GM12872 (cell line): Measurements from ENCODE around the gene KLKB1.

Experiments
- TF ChIP-seq, protein P1 (sequence below): IDR thresholded peaks from 3 replicates; pipeline ENCODE4 v1.5.1; 2011; ENCODE audit warnings: low read depth, mild to moderate bottlenecking, low read length, moderate library complexity; ENCODE audit not compliant: insufficient read depth

KLKB1 gene

DNA sequence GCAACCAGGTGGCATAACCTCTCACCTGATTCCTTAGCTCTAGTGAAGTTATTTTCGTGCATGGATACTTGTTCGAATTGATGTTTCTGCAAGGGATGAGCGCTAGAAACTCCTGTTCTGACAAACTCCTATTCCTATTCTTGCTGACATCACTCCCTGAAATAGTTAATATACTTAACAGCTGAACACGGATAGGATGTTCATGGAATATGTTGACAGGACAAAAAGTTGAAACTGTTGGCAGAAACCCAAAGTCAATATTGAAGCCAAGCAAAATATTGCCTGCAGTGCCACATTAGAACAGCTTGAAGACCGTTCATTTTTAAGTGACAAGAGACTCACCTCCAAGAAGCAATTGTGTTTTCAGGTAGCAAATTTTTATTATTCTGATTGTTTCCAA, at the start of gene KLKB1:
Gene KLKB1 (plus strand): TSS at position 287 of the 400 bp plus-strand sequence. CDS start 689 bp downstream, outside the sequence.
- TF ChIP-seq, protein P1, sequence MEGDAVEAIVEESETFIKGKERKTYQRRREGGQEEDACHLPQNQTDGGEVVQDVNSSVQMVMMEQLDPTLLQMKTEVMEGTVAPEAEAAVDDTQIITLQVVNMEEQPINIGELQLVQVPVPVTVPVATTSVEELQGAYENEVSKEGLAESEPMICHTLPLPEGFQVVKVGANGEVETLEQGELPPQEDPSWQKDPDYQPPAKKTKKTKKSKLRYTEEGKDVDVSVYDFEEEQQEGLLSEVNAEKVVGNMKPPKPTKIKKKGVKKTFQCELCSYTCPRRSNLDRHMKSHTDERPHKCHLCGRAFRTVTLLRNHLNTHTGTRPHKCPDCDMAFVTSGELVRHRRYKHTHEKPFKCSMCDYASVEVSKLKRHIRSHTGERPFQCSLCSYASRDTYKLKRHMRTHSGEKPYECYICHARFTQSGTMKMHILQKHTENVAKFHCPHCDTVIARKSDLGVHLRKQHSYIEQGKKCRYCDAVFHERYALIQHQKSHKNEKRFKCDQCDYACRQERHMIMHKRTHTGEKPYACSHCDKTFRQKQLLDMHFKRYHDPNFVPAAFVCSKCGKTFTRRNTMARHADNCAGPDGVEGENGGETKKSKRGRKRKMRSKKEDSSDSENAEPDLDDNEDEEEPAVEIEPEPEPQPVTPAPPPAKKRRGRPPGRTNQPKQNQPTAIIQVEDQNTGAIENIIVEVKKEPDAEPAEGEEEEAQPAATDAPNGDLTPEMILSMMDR, result no peak

- TF ChIP-seq, protein P1, result no peak
Measured at GRCh38 chr4:186188107-186188506, 39.2 kb upstream of the KLKB1 start.

- TF ChIP-seq, protein P1, result no peak
Measured at GRCh38 chr4:186189656-186190055, 37.7 kb upstream of the KLKB1 start.

DNA sequence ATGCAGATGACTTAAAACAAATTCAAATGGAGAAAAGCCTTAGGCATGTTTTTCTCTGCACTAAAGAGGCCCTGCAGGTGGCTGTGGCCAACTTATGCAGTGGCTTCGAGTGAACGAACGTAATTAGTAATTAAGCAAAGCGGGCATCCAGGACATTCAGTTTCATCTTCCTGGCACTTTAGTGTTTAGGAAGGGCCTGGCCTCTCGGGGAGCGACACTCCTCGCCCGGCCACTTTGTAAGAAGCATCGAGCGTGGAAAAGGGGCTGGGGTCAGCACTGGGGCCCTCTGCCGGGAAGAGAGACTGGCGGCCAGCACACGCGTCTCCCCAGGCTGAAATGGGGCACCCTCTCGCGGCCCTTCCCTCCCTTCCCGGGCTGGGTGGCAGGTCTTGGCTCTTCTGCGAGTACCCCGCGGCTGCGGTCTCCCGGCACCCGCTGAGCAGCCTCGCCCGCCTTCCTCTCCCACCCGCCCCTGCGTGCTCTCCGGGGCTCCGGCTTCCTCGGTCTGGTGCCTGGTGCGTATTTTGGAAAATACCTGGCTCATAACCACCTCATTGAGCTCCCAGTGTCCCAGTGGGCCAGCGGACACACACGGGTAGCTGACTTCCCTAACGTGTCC, 36.6 kb upstream of the KLKB1 start:
- TF ChIP-seq, protein P1, result 0 out of 3 replicates have a peak, but pooled peaks have one; percentile 19

- TF ChIP-seq, protein P1, result peak; percentile 52; the same call in 2 of the 3 replicates
Measured at GRCh38 chr4:186191200-186192065, 35.9 kb upstream of the KLKB1 start, which contains the start of gene CYP4V2. Gene CYP4V2 (plus strand): TSS chr4:186191567. CDS start chr4:186191824, 257 bp downstream.

DNA sequence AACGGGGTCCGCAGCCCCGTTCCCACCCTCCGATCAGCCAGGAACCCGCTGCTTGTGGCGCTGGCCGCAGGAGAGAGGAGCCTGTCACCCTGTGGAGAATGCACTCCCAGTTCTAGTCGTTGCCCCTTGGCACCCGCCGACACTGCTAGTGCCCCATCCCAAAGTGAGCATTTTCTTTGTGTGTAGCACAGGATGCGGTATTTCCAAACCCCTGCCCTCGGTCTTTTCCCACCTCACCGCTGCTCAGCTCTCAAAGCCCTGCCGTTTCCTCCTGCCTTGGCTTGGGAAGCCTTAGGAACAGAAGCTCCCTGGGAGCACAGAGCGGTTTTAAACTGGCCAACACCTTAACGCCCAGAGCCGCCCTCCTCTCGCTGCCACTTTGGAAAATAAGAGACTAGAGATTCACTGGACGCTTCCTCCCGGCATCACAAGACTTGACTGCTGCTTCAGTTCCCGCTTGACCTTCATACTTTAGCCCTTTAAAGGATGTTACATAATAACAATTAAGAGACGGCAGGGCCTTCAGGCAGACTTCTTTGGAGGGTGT, 35.2 kb upstream of the KLKB1 start:
- TF ChIP-seq, protein P1, result 0 out of 3 replicates have a peak, but pooled peaks have one; percentile 1

- TF ChIP-seq, protein P1, result no peak
Measured at GRCh38 chr4:186193851-186194250, 33.5 kb upstream of the KLKB1 start.
